ENCODE results near the gene THBS2.
"Not testable (repeated sequence)": the region's sequence is repeated elsewhere in the genome, so short reads cannot be mapped to it uniquely, and the experiment has no call there.

Gene THBS2
- total RNA-seq = 0.04 to 0.10 reads per million in 2 donors

GRCh38 chr6:169253337-169254238 is at the start of gene THBS2:
Gene THBS2 (minus strand): TSS chr6:169253846. CDS start chr6:169250784, 3,062 bp downstream.
- DNase-seq = no peak

GRCh38 chr6:169302716-169303115 is 49.1 kb upstream of the THBS2 start:
- DNase-seq = no peak

- no peak for DNase-seq
These were observed 48.6 kb upstream of the THBS2 start for GRCh38 chr6:169302255-169302654.

GRCh38 chr6:169300916-169301315 is 47.3 kb upstream of the THBS2 start:
- DNase-seq = no peak

GRCh38 chr6:169298626-169299025 is 45.0 kb upstream of the THBS2 start:
- not testable (repeated sequence) for DNase-seq

- no peak for DNase-seq
These were observed 43.0 kb upstream of the THBS2 start for GRCh38 chr6:169296622-169297021.

GRCh38 chr6:169296170-169296569 is 42.5 kb upstream of the THBS2 start:
- no peak for DNase-seq

- no peak for DNase-seq
These were observed 39.5 kb upstream of the THBS2 start for GRCh38 chr6:169293196-169293595.

- DNase-seq = no peak
These were observed 38.9 kb upstream of the THBS2 start for GRCh38 chr6:169292338-169293124.

- no peak for DNase-seq
These were observed 38.1 kb upstream of the THBS2 start for GRCh38 chr6:169291646-169292337.

GRCh38 chr6:169291148-169291547 is 37.5 kb upstream of the THBS2 start:
- no peak for DNase-seq

GRCh38 chr6:169289619-169290339 is 36.1 kb upstream of the THBS2 start:
- DNase-seq = no peak

GRCh38 chr6:169289257-169289618 is 35.6 kb upstream of the THBS2 start:
- no peak for DNase-seq

GRCh38 chr6:169288591-169288990 is 34.9 kb upstream of the THBS2 start:
- no peak for DNase-seq

- DNase-seq = no peak
These were observed 34.0 kb upstream of the THBS2 start for GRCh38 chr6:169287675-169288074.

- DNase-seq = no peak
These were observed 33.3 kb upstream of the THBS2 start for GRCh38 chr6:169286961-169287360.

- no peak for DNase-seq
These were observed 31.5 kb upstream of the THBS2 start for GRCh38 chr6:169285165-169285564.

- no peak for DNase-seq
These were observed 30.3 kb upstream of the THBS2 start for GRCh38 chr6:169283924-169284323.

GRCh38 chr6:169282043-169282442 is 28.4 kb upstream of the THBS2 start:
- no peak for DNase-seq

- DNase-seq = no peak
These were observed 24.0 kb upstream of the THBS2 start for GRCh38 chr6:169277619-169278018.

GRCh38 chr6:169274781-169275180 is 21.1 kb upstream of the THBS2 start:
- DNase-seq = no peak

- DNase-seq = no peak
These were observed 19.9 kb upstream of the THBS2 start for GRCh38 chr6:169273511-169273910.

- no peak for DNase-seq
These were observed 18.2 kb upstream of the THBS2 start for GRCh38 chr6:169271877-169272216.

All from activated gamma-delta T cell (primary cell).